Measurements from ENCODE around the gene SLC17A7. TPM values are rescaled to one million over a fixed set of nuclear protein-coding genes. Genes with fewer than 3 reads are reported as not detected.
A peak's percentile ranks its signal among the peaks of the same experiment; 100 is the strongest.
"Not testable (repeated sequence)": the region's sequence is repeated elsewhere in the genome, so short reads cannot be mapped to it uniquely, and the experiment has no call there.

Gene SLC17A7
- total RNA-seq, 2 experiments from 2014 or later: not detected

DNA sequence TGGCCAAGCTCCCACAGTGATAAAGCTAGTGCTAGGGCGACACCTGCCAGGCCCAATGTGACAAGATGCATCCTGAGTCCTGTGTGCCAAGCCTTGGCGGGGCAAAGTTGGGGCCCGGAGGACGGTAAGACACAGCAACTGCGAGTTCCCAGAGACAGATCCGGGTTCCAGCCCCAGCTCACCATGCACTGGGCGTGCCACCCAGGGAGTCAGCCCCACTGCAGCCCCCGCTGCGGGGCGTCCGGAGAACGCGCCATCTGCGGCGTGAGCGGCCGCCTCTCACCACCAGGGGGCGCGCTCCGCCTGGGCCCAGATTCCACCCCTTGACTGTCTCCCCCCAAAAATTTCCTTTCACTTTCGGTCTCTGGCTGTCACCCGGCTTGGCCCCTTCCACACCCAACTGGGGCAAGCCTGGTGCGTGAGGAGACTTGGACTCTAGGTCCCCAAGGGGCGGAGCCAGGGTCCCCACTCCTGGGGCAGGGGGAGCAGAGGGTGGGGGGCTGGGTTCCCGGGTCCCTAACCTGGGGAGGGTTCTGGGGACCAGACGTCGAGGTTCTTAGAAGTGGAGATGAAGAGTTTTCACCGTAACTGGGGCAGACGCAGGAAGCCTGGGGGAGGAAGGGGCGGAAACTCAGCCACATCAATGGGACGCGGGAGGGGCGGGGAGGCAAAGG lies 32.7 kb upstream of the SLC17A7 start, which contains the start of gene FLT3LG:
Gene FLT3LG, plus strand, starts transcription at position 348 of the 674 bp plus-strand sequence. CDS start 425 bp downstream, outside the sequence.
- Mint-ChIP-seq H3K4me1 (ENCODE audit: low read depth) (peaks cover 59% of the 10 kb centered on the region), H3K27me3 (no peaks in the 10 kb centered on the region), H3K4me3 (peak within 1 kb of the TSS; percentile 100), H3K36me3 (ENCODE audit: low read depth) (peaks cover 42% of the 10 kb centered on the region), H3K27ac (peak within 1 kb of the TSS; percentile 98), H3K9me3 (no peaks in the 10 kb centered on the region)
- ChIA-PET POLR2A (interaction anchor here (0.7 to 6.4 kb wide), 12 partner anchors 14 to 202 kb away, joined by 3 to 120 read pairs (median 3); partner anchors contain the start of genes ALDH16A1, PIH1D1, PRR12 and RPL13A), CTCF (interaction anchor here (0.6 to 3.1 kb wide), 22 partner anchors 14 to 252 kb away, joined by 3 to 20 read pairs (median 4); partner anchors contain the start of genes BCL2L12, IRF3, PIH1D1 and RPL13A)
- Histone ChIP-seq H3K4me1 (ENCODE audit: insufficient read depth, low read length) (peaks cover 78% of the 10 kb centered on the region), H3K9me3 (ENCODE audit: control insufficient read depth in 1 of 2, insufficient read depth in 1 of 2, low read length in 2 of 2) (no peaks in the 10 kb centered on the region), H3K36me3 (ENCODE audit: insufficient read depth, low read length) (peaks cover 21% of the 10 kb centered on the region), H3K27ac (ENCODE audit: low read depth in 1 of 2, low read length in 2 of 2) (peak within 1 kb of the TSS; percentile 90 to 98), H3K27me3 (ENCODE audit: control insufficient read depth in 1 of 2, insufficient read depth in 2 of 2, low read length in 2 of 2) (no peaks in the 10 kb centered on the region), H3K4me3 (ENCODE audit: low read length) (peak within 1 kb of the TSS; percentile 97)
- DNase-seq: peak; percentile 85 to 98 (median 90)
- peak; percentile 95 for TF ChIP-seq CTCF (IDR thresholded peaks at IDR 0.05)
- intact Hi-C loops (cut with DNase I, micrococcal nuclease): loop anchor here (1.0 to 10.0 kb wide), 6 partner anchors 15 to 201 kb away; partner anchors contain the start of genes ALDH16A1 (in 1 of the 2), PIH1D1 (in 1 of the 2), PRMT1 (in 1 of the 2) and RPS11 (in 1 of the 2)
- ATAC-seq (ENCODE audit: poor library complexity): peak; percentile 49

DNA sequence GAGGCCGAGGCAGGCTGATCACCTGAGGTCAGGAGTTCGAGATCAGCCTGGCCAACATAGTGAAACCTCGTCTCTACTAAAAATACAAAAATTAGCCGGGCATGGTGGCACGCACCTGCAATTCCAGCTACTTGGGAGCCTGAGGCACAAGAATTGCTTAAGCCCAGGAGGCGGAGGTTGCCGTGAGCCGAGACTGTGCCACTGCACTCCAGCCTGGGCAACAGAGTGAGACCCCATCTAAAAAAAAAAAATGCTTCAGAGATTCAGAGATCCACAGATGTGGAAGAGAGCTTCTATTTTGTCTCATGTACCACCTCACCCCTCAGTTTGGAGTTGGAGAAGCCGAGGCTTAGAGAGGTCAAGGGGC lies 32.2 kb upstream of the SLC17A7 start:
- DNase-seq: peak in 1 of 14 experiments; percentile 38
- intact Hi-C loops (cut with DNase I, micrococcal nuclease): loop anchor here in 1 of 2 experiments (10.0 kb wide), 1 partner anchor 201 kb away; the partner anchor contains the start of gene PRMT1
- ATAC-seq (ENCODE audit: poor library complexity); H3K9me3 ChIP-seq (ENCODE audit: control insufficient read depth in 1 of 2, insufficient read depth in 1 of 2, low read length in 2 of 2); H3K27me3 Mint-ChIP-seq; H3K9me3 Mint-ChIP-seq; H3K27me3 ChIP-seq (ENCODE audit: control insufficient read depth in 1 of 2, insufficient read depth in 2 of 2, low read length in 2 of 2): not testable (repeated sequence)
- Histone ChIP-seq H3K4me1 (ENCODE audit: insufficient read depth, low read length) (peaks cover 78% of the 10 kb centered on the region), H3K36me3 (ENCODE audit: insufficient read depth, low read length) (peaks cover 16% of the 10 kb centered on the region), H3K27ac (ENCODE audit: low read depth in 1 of 2, low read length in 2 of 2) (peak overlapping the region; percentile 61 to 98), H3K4me3 (ENCODE audit: low read length) (peak overlapping the region; percentile 97)
- POLR2A ChIA-PET: interaction anchor here (0.7 to 6.4 kb wide), 13 partner anchors 14 to 203 kb away, joined by 3 to 120 read pairs (median 3); partner anchors contain the start of genes ALDH16A1, PIH1D1, PRR12 and RPL13A
- CTCF ChIA-PET: interaction anchor here (0.6 to 3.1 kb wide), 22 partner anchors 15 to 252 kb away, joined by 3 to 20 read pairs (median 4); partner anchors contain the start of genes BCL2L12, IRF3, PIH1D1 and RPL13A
- peak overlapping the region; percentile 100 for H3K4me3 Mint-ChIP-seq
- peak overlapping the region; percentile 98 for H3K27ac Mint-ChIP-seq
- peaks cover 64% of the 10 kb centered on the region for H3K4me1 Mint-ChIP-seq (ENCODE audit: low read depth)
- peaks cover 41% of the 10 kb centered on the region for H3K36me3 Mint-ChIP-seq (ENCODE audit: low read depth)

DNA sequence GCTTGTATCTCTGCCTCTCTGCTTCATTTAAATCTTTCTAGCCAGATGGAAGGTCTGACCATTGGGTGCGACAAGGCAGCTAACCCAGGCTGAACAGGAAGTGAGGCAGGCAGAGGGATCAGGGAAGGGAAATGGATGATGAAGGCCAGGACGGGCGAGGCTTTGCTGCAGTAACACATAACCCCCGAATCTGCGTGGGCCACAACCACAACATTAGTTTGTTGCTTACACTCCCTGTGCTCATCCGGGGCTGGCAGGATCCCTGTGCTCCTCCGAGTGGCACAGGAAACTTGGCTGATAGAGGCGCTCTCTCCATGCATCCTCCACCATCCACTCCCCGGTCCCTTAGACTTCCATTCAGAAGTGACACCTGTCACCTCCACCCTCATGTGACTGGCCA lies 31.6 kb upstream of the SLC17A7 start:
- H3K27me3 Mint-ChIP-seq: no peaks in the 10 kb centered on the region
- no peaks in the 10 kb centered on the region for H3K9me3 Mint-ChIP-seq
- Histone ChIP-seq H3K9me3 (ENCODE audit: control insufficient read depth in 1 of 2, insufficient read depth in 1 of 2, low read length in 2 of 2) (no peaks in the 10 kb centered on the region), H3K27ac (ENCODE audit: low read depth in 1 of 2, low read length in 2 of 2) (peak overlapping the region; percentile 53 to 98), H3K36me3 (ENCODE audit: insufficient read depth, low read length) (peaks cover 20% of the 10 kb centered on the region), H3K27me3 (ENCODE audit: control insufficient read depth in 1 of 2, insufficient read depth in 2 of 2, low read length in 2 of 2) (no peaks in the 10 kb centered on the region), H3K4me3 (ENCODE audit: low read length) (no peak overlapping the region), H3K4me1 (ENCODE audit: insufficient read depth, low read length) (peaks cover 79% of the 10 kb centered on the region)
- CTCF ChIA-PET: interaction anchor here (0.9 to 3.1 kb wide), 8 partner anchors 22 to 192 kb away, joined by 3 to 20 read pairs (median 4); partner anchors contain the start of genes BCL2L12, IRF3 and PIH1D1
- no peak for TF ChIP-seq CTCF (IDR thresholded peaks at IDR 0.05)
- ATAC-seq (ENCODE audit: poor library complexity): no peak
- H3K4me3 Mint-ChIP-seq: peak overlapping the region; percentile 100
- peak in 2 of 14 experiments; percentile 35 to 49 for DNase-seq
- POLR2A ChIA-PET: interaction anchor here (0.7 to 6.4 kb wide), 11 partner anchors 14 to 1693 kb away, joined by 3 to 120 read pairs (median 3); partner anchors contain the start of genes ALDH16A1, PIH1D1, RPL13A and RRAS
- peak overlapping the region; percentile 98 for H3K27ac Mint-ChIP-seq
- peaks cover 39% of the 10 kb centered on the region for H3K36me3 Mint-ChIP-seq (ENCODE audit: low read depth)
- peaks cover 64% of the 10 kb centered on the region for H3K4me1 Mint-ChIP-seq (ENCODE audit: low read depth)
- intact Hi-C loops (cut with DNase I, micrococcal nuclease): loop anchor here in 1 of 2 experiments (10.0 kb wide), 1 partner anchor 202 kb away; the partner anchor contains the start of gene PRMT1
